Testis (tissue), 3 donors: ENCODE results near the gene INAFM2. TPM values are rescaled to one million over a fixed set of nuclear protein-coding genes. Genes with fewer than 3 reads are reported as not detected.

Experiments
- DNase-seq: peaks from one replicate; pipeline ENCODE4 v3.0.0-alpha.2; 2019
- H3K27ac ChIP-seq, 2 donors: fragments of 200-600 bp; sonication (generic); one replicate each; pipeline ENCODE4 v1.5.1; 2019
- H3K27me3 ChIP-seq: fragments of 200-600 bp; sonication (generic); one replicate; pipeline ENCODE4 v1.5.1; 2019
- H3K36me3 ChIP-seq: fragments of 200-600 bp; sonication (generic); one replicate; pipeline ENCODE4 v1.5.1; 2017; ENCODE audit warnings: low read depth; ENCODE audit errors: missing control alignments
- H3K4me1 ChIP-seq: fragments of 200-600 bp; sonication (generic); one replicate; pipeline ENCODE4 v1.5.1; 2019
- H3K4me3 ChIP-seq, 2 donors: fragments of 200-600 bp; sonication (generic); one replicate each; pipeline ENCODE4 v1.5.1; 2017 to 2019
- H3K9me3 ChIP-seq: fragments of 200-600 bp; sonication (generic); one replicate; pipeline ENCODE4 v1.5.1; 2017
- CTCF ChIP-seq, 3 experiments: fragments of 450-650 bp in 2 of 3; fragments of 200-600 bp in 1 of 3; sonication (generic) in 1 of 3; IDR thresholded peaks; one replicate each; pipeline ENCODE4 v1.5.1; 2016 to 2019; ENCODE audit warnings: antibody characterized with exemption in 3 of 3, mild to moderate bottlenecking in 2 of 3, moderate library complexity in 1 of 3
- POLR2A ChIP-seq: fragments of 450-650 bp; IDR thresholded peaks from one replicate; pipeline ENCODE4 v1.6.1; 2017; ENCODE audit warnings: antibody characterized with exemption, mild to moderate bottlenecking, moderate library complexity
- WGBS, 2 donors: methylation state at CpG; one replicate each; pipeline ENCODE4 v1.1.5; 2018; 5-methylcytosine and 5-hydroxymethylcytosine counted together
- intact Hi-C: fragments of 100-400 bp; cut with DNase I; formaldehyde crosslinking; loops from one replicate; pipeline ENCODE4 v1.15.1; 2023; ENCODE audit warnings: low total_unique reads
- polyA plus RNA-seq: library from polyadenylated mRNA; stranded (reverse); fragments of 350-450 nt; fragmentation: Illumina TruSeq; extraction: RNeasy Lipid Tissue Mini Kit (QIAGEN cat#74804); gene quantifications from one replicate; pipeline ENCODE4 v1.2.3, GENCODE V29; 2014; ENCODE audit warnings: low read depth, low replicate concordance; ENCODE audit not compliant: insufficient read depth
- total RNA-seq, 2 donors: library from RNA; depleted of rRNA; stranded (reverse); fragments of >200 nt; gene quantifications; one replicate each; pipeline ENCODE4 v1.2.3, GENCODE V29; 2016

The INAFM2 gene
- total and polyA plus RNA-seq, 3 donors from 2014 or later: 31.8 to 49.8 (median 43.4) TPM

- Histone ChIP-seq H3K4me1 (peaks cover 47% of the 10 kb centered on the region), H3K4me3 (no peak overlapping the region)
Measured at GRCh38 chr15:40334941-40335795, 11.7 kb downstream of the INAFM2 start.

GRCh38 chr15:40335938-40336743, 12.6 kb downstream of the INAFM2 start:
- intact Hi-C loops: no loop called here
- Histone ChIP-seq H3K4me1 (peaks cover 51% of the 10 kb centered on the region), H3K4me3 (no peak overlapping the region), H3K27ac (no peak overlapping the region), H3K27me3 (no peaks in the 10 kb centered on the region), H3K36me3 (no peaks in the 10 kb centered on the region), H3K9me3 (no peaks in the 10 kb centered on the region)
- DNase-seq: no peak
- 86 to 89% methylated on average over 11 to 13 of the region's 13 CpGs for WGBS, 2 donors
- TF ChIP-seq POLR2A (no peak), CTCF (IDR thresholded peaks at IDR 0.05) (no peak)

More at GRCh38 chr15:40334941-40335795, 11.7 kb downstream of the INAFM2 start:
- DNase-seq: no peak
- TF ChIP-seq CTCF (IDR thresholded peaks at IDR 0.05) (no peak), POLR2A (no peak)
- no peaks in the 10 kb centered on the region for H3K36me3 ChIP-seq
- no peaks in the 10 kb centered on the region for H3K9me3 ChIP-seq
- intact Hi-C loops: no loop called here
- 78 to 89% methylated on average over 22 to 26 of the region's 26 CpGs for WGBS, 2 donors
- H3K27me3 ChIP-seq: no peaks in the 10 kb centered on the region
- H3K27ac ChIP-seq: no peak overlapping the region

GRCh38 chr15:40336744-40337122, 13.2 kb downstream of the INAFM2 start:
- H3K9me3 ChIP-seq: no peaks in the 10 kb centered on the region
- no peak for DNase-seq
- H3K36me3 ChIP-seq: no peaks in the 10 kb centered on the region
- peaks cover 54% of the 10 kb centered on the region for H3K4me1 ChIP-seq
- TF ChIP-seq POLR2A (no peak), CTCF (IDR thresholded peaks at IDR 0.05) (peak in 1 of 3 experiments; percentile 8)
- 77 to 89% methylated on average over 5 of the region's 5 CpGs for WGBS, 2 donors
- no peak overlapping the region for H3K4me3 ChIP-seq
- H3K27me3 ChIP-seq: no peaks in the 10 kb centered on the region
- H3K27ac ChIP-seq: no peak overlapping the region
- intact Hi-C loops: no loop called here

- DNase-seq: peak; percentile 40
- Histone ChIP-seq H3K4me1 (peaks cover 54% of the 10 kb centered on the region), H3K27me3 (no peaks in the 10 kb centered on the region), H3K36me3 (no peaks in the 10 kb centered on the region), H3K27ac (peak overlapping the region in 1 of 2 donors; percentile 11), H3K4me3 (no peak overlapping the region), H3K9me3 (no peaks in the 10 kb centered on the region)
- intact Hi-C loops: no loop called here
- TF ChIP-seq CTCF (IDR thresholded peaks at IDR 0.05) (no peak), POLR2A (no peak)
- WGBS, 2 donors: 50 to 61% methylated on average over 9 to 19 of the region's 19 CpGs
Measured at GRCh38 chr15:40337597-40337996, 14.1 kb downstream of the INAFM2 start.
